HG03378 (cell line): ENCODE results near the gene INPP5A.

ENCODE experiments used
- ATAC-seq: cut with Tn5 transposase; IDR thresholded peaks from one replicate; pipeline ENCODE4 v1.9.1; 2021; ENCODE audit warnings: mild to moderate bottlenecking, moderate library complexity; ENCODE audit not compliant: unreplicated experiment

Gene INPP5A

GRCh38 chr10:132517951-132518521 is 19.6 kb upstream of the INPP5A start:
- no peak for ATAC-seq

- ATAC-seq, result no peak
Measured at GRCh38 chr10:132518572-132519381, 18.8 kb upstream of the INPP5A start.

DNA sequence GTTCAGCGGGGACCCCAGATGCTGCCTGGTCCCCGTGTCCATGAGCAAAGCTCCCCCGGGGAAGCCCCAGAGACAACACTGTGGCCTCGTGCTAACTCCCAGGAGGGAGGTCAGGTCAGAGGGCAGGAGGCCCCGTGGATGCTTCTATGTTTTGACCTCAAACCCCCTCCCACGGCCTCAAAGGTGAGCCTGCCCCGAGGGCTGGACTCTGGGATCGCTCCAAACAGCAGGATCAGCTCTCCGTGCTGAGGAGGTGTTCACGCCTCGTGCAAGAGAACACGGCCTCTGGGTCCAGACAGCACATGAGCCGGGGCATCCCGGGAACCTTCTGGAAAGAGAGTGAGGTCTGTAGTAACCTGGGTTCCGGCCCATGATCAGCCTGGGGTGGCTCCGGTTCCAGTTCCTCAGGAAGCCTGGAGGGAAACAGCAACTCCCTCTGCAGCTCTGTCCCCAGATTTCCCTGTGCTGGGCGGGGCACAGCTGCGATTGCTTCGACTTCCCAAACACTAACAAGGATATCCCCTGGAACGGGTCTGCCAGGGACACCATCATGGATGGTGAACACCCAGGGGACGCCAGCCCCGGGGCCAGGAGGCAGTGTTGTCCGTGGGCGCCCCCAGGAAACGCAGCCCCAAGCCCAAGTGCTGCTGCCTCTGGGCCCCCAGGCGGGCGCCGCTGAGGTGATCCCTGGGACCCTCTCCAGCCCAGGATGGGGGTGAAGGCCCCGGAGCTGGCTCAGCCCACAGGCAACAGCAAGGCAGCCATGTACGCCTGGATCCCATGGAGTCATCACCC is 18.0 kb upstream of the INPP5A start:
- ATAC-seq, result no peak

- no peak for ATAC-seq
Measured at GRCh38 chr10:132520177-132520811, 17.3 kb upstream of the INPP5A start.

- ATAC-seq, result no peak
Measured at GRCh38 chr10:132521041-132521465, 16.5 kb upstream of the INPP5A start.

- no peak for ATAC-seq
Measured at GRCh38 chr10:132521466-132522102, 16.0 kb upstream of the INPP5A start.

DNA sequence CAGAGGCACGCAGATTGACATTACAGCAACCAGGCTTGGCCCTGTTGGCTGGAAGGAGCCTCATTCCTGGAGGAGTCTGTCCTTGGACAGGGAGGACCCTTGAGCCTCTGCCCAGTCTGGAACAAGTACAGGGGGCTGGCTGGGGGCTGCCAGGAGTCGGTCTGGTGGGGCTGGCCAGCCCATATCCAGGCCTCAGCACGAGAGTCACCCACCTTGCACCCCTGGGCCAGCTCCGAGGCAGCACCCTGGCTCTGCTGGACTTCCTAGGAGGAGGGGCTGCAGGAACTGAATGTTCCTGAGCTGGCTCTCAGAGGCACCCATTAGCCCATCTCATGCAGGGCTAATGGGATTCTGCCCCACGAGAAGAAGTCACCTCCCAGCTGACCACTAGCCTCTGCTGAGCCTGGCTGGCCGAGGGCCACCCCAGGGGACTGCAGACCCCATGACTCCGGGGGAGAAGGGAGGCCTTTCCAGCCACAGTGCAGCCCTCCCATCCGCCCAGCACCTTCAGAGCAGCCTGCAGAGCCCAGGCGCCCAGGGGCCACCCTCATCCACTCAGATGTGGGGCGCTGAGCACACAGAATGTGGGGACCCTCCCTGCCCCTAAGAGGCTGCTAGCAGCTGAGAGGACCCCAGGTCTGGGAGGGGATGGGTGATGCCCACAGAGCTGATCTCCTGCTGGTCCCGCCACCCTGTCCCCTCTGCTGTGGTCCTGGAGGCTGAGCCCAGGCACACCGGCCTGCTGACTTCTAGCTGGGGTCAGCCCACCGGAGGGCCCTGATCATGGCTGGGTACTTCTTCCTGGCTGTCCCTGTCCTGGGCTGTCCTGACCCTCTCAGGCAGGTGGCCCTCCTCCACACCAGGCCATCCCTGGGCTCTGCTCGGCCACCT is 14.8 kb upstream of the INPP5A start:
- no peak for ATAC-seq

DNA sequence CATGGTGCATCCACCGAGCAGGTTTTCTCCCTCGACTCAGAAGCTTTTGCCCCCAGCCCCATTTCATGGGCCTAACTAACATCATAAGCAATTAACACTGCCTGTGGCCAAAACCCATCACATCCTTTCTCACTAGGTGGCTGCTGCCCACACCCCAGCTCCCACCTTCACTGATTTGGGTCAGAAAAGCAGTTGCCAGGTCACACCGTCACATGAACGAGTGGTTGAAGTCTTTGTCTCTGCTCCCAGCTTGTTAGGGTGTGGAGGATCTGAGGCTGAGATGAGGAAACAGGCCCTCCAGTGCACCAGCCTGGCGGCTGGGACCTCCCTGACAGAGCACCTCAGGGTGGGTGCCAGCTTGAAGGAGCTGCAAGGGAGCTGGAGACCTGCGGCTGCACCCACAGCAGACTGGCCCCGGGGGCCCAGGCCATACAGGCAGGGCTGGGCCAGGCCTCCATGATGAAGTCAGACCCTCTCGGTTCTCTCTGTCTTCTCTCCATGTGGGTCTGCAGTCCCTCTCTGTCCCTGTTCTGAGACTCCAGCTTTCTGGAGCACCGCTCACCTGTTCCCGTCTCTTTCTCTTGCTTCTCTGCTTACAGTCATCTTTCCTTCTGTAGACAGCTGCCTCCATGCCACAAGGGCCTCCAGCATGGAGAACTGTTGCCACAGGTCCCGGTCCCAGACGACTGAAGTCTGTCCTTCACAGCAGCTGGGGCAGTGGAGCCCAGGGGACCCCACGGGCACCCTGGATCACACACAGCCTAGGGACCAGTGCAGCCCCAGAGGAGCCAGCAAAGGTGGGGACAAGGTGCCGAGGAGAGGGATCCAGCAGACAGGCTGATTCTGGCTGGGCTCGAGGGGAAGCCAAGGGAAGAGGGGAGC is 13.8 kb upstream of the INPP5A start:
- ATAC-seq, result no peak

GRCh38 chr10:132524443-132525285 is 12.9 kb upstream of the INPP5A start:
- no peak for ATAC-seq

GRCh38 chr10:132526676-132527075 is 10.9 kb upstream of the INPP5A start:
- ATAC-seq, result no peak

DNA sequence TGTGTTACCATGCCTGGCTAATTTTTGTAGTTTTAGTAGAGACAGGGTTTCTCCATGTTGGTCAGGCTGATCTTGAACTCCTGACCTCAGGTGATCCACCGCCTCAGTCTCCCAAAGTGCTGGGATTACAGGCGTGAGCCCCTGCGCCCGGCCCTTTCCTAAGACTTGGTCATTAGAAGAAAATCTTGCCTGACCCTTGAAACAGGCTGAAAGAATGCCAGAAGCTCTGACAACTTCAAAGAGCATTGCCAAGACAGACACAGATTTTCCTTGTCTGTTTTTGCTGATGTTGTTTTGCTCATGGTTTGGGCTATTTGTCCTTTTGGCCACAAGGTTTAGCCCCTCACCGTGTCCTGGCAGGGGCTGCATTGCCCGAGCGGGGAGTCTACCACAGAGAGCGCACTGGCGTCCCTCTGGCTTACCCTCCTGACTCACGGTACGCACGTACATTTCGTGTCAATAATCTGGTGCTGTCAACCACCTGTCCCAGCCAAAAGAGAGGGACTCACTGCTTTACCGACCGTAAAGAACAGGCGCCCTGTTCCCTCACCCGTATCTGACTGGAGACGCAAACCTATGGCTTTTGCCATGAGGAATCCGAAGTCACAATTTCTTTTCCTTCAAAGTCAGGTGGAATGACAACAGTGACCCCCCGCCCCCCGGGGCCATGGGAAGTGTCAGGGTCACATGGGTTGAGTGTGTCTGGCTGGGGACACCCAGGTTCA is 10.1 kb upstream of the INPP5A start:
- ATAC-seq, result no peak

- ATAC-seq, result no peak
Measured at GRCh38 chr10:132528064-132528691, 9.4 kb upstream of the INPP5A start.

- no peak for ATAC-seq
Measured at GRCh38 chr10:132532179-132532578, 5.4 kb upstream of the INPP5A start.

DNA sequence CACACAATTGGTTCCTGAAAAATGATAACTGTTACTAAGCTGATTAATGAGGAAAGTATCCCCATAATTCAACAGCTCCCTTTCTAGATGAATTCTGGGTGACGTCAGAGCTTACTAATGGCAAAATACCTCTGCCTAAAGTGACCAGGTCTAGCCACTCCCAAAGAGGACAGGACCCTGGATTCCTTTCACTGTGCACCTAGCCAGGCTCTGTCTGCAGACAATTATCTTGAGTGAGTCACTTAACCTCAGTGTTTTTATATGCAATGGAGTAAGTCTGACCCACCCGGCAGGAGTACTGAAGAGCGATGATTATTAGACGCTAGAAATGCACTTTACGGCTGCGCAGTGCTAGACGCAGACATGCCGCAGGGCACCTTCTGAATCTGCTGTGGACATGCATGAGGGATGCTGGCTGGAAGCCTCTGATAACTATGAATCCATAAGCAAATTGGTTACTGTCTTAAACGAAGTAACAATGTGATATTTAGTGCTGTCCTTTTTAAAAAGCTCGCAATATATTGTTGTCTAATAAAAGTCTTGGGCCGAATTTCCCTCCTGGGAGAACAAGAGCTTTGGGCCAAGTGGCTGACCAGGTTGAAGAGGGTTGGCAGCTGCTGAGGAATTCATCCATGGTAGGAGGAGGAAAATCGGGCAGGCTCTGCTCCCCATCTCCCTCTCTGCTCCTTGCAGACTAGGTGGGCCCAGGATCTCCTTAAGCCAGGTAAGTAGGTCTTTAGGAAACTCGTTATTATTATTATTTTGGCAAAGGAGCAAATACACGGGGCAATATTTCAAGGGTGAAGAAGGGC is 4.6 kb upstream of the INPP5A start:
- no peak for ATAC-seq

GRCh38 chr10:132533571-132534260 is 3.9 kb upstream of the INPP5A start:
- ATAC-seq, result no peak
